IMR-90 (cell line): ENCODE results near the gene CABP7. TPM values are rescaled to one million over a fixed set of nuclear protein-coding genes. Genes with fewer than 3 reads are reported as not detected.

Source experiments
- ATAC-seq: fragments of 200-7000 bp; cut with Tn5 transposase; 2 replicates; pipeline ENCODE4 v1.9.1; 2020; ENCODE audit warnings: low read depth, mild to moderate bottlenecking, moderate library complexity
- BruUV-seq: library from RNA; stranded (reverse); fragments of 400-500 nt; replicated peaks from 2 replicates; lab custom pipeline; 2021; lab: Mats Ljungman, UMichigan
- CTCF ChIA-PET: fragments of 300-600 bp; formaldehyde crosslinking; extraction: SDS; loops from one replicate; lab custom pipeline; 2021; ENCODE audit warnings: antibody characterized with exemption; lab: Yijun Ruan, JAX
- POLR2A ChIA-PET: fragments of 300-600 bp; sonication (Branson Sonifier 250); formaldehyde crosslinking; loops from one replicate; lab custom pipeline; 2022; ENCODE audit warnings: antibody characterized with exemption; ENCODE audit not compliant: unreplicated experiment; lab: Charles Lee
- DNase-seq: peaks from one replicate; pipeline ENCODE4 v3.0.0; 2013
- H2AFZ ChIP-seq: replicated peaks from 2 replicates; pipeline ENCODE3; 2013; ENCODE audit warnings: low read length, mild to moderate bottlenecking; ENCODE audit not compliant: poor library complexity
- H2AK5ac ChIP-seq: 2 replicates; pipeline ENCODE4 v1.6.1; 2013; ENCODE audit warnings: low read depth, low read length, inconsistent platforms
- H2AK9ac ChIP-seq: replicated peaks from 2 replicates; pipeline ENCODE3; 2013; ENCODE audit warnings: mild to moderate bottlenecking, low read depth, low read length, moderate library complexity; ENCODE audit not compliant: poor library complexity
- H2BK120ac ChIP-seq: 2 replicates; pipeline ENCODE4 v1.6.1; 2013; ENCODE audit warnings: low read depth, low read length, inconsistent platforms
- H2BK15ac ChIP-seq: 3 replicates; pipeline ENCODE4 v1.6.1; 2013; ENCODE audit warnings: low read depth, low read length, inconsistent platforms
- H2BK20ac ChIP-seq: 2 replicates; pipeline ENCODE4 v1.6.1; 2013; ENCODE audit warnings: low read depth, mild to moderate bottlenecking, inconsistent platforms, low read length, moderate library complexity
- H2BK5ac ChIP-seq: 2 replicates; pipeline ENCODE4 v1.6.1; 2013; ENCODE audit warnings: mild to moderate bottlenecking, low read depth, low read length, inconsistent platforms; ENCODE audit not compliant: poor library complexity, severe bottlenecking
- H3K14ac ChIP-seq: replicated peaks from 2 replicates; pipeline ENCODE4 v1.6.1; 2013; ENCODE audit warnings: low read depth, low read length, inconsistent platforms
- H3K18ac ChIP-seq: 2 replicates; pipeline ENCODE4 v1.6.1; 2013; ENCODE audit warnings: low read depth, low read length, control low read depth
- H3K23ac ChIP-seq: 2 replicates; pipeline ENCODE4 v1.6.1; 2013; ENCODE audit warnings: low read depth, low read length, inconsistent platforms
- H3K27ac ChIP-seq: 2 replicates; pipeline ENCODE4 v1.5.1; 2013; ENCODE audit warnings: mild to moderate bottlenecking, control low read depth, low read length; ENCODE audit not compliant: insufficient read depth
- H3K27me3 ChIP-seq: 2 replicates; pipeline ENCODE4 v1.6.1; 2013; ENCODE audit warnings: low read length; ENCODE audit not compliant: control insufficient read depth, insufficient read depth
- H3K36me3 ChIP-seq: 2 replicates; pipeline ENCODE4 v1.6.1; 2013; ENCODE audit warnings: low read length, mixed read lengths; ENCODE audit not compliant: control insufficient read depth, insufficient read depth
- H3K4ac ChIP-seq: 2 replicates; pipeline ENCODE4 v1.6.1; 2013; ENCODE audit warnings: low read depth, low read length, inconsistent platforms
- H3K4me1 ChIP-seq: 2 replicates; pipeline ENCODE4 v1.6.1; 2013; ENCODE audit warnings: low read length, mixed read lengths; ENCODE audit not compliant: control insufficient read depth, insufficient read depth
- H3K4me2 ChIP-seq: 2 replicates; pipeline ENCODE4 v1.6.1; 2013; ENCODE audit warnings: low read depth, mild to moderate bottlenecking, control low read depth, low read length, moderate library complexity
- H3K4me3 ChIP-seq: 2 replicates; pipeline ENCODE4 v1.5.1; 2013; ENCODE audit warnings: low read depth, mild to moderate bottlenecking, control low read depth, low read length, moderate library complexity; ENCODE audit not compliant: insufficient read depth
- H3K56ac ChIP-seq: 2 replicates; pipeline ENCODE4 v1.6.1; 2013; ENCODE audit warnings: low read length, inconsistent platforms; ENCODE audit not compliant: insufficient read depth; ENCODE audit errors: extremely low read depth
- H3K79me1 ChIP-seq, 2 experiments: 2 replicates each; pipeline ENCODE4 v1.6.1; 2013; ENCODE audit warnings: low read length in 2 of 2, inconsistent platforms in 1 of 2, low read depth in 1 of 2
- H3K9ac ChIP-seq: 2 replicates; pipeline ENCODE4 v1.6.1; 2013; ENCODE audit warnings: low read depth, low read length, control low read depth
- H3K9me1 ChIP-seq: 2 replicates; pipeline ENCODE4 v1.6.1; 2013; ENCODE audit warnings: low read length, inconsistent platforms; ENCODE audit not compliant: insufficient read depth
- H3K9me3 ChIP-seq: 2 replicates; pipeline ENCODE4 v1.6.1; 2013; ENCODE audit warnings: low read length; ENCODE audit not compliant: control insufficient read depth, insufficient read depth
- H4K20me1 ChIP-seq: 2 replicates; pipeline ENCODE4 v1.6.1; 2013; ENCODE audit warnings: low read length, inconsistent platforms; ENCODE audit not compliant: insufficient read depth
- H4K5ac ChIP-seq: 2 replicates; pipeline ENCODE4 v1.6.1; 2013; ENCODE audit warnings: mild to moderate bottlenecking, low read depth, low read length, control low read depth
- H4K8ac ChIP-seq, 2 experiments: 2 replicates each; pipeline ENCODE4 v1.6.1; 2013; ENCODE audit warnings: low read depth in 2 of 2, low read length in 2 of 2, control low read depth in 1 of 2, inconsistent platforms in 1 of 2
- H4K91ac ChIP-seq: 2 replicates; pipeline ENCODE4 v1.6.1; 2013; ENCODE audit warnings: low read depth, low read length, inconsistent platforms; ENCODE audit not compliant: insufficient read depth
- BHLHE40 ChIP-seq: fragments of 150-350 bp; IDR thresholded peaks from 2 replicates; pipeline ENCODE4 v1.6.1; 2016; ENCODE audit warnings: mild to moderate bottlenecking, low read depth, low read length
- ELK1 ChIP-seq: fragments of 150-350 bp; IDR thresholded peaks from 2 replicates; pipeline ENCODE4 v1.6.1; 2016; ENCODE audit warnings: low read depth, mild to moderate bottlenecking, low read length, moderate library complexity, borderline replicate concordance
- FOS ChIP-seq: fragments of 150-350 bp; IDR thresholded peaks from 2 replicates; pipeline ENCODE4 v1.6.1; 2016; ENCODE audit warnings: low read depth, low read length
- MAFK ChIP-seq: IDR thresholded peaks from 2 replicates; pipeline ENCODE4 v1.6.1; 2012; ENCODE audit warnings: low read depth, low read length, improper control_type of control experiment
- MXI1 ChIP-seq: IDR thresholded peaks from 2 replicates; pipeline ENCODE4 v1.6.1; 2012; ENCODE audit warnings: low read depth, mild to moderate bottlenecking, low read length, moderate library complexity, borderline replicate concordance
- NFE2L2 ChIP-seq: fragments of 150-350 bp; IDR thresholded peaks from 2 replicates; pipeline ENCODE4 v1.6.1; 2016; ENCODE audit warnings: low read depth, mild to moderate bottlenecking, low read length
- POLR2A ChIP-seq: IDR thresholded peaks from 2 replicates; pipeline ENCODE4 v1.6.1; 2012; ENCODE audit warnings: mild to moderate bottlenecking, low read depth, low read length
- RAD21 ChIP-seq: IDR thresholded peaks from 2 replicates; pipeline ENCODE4 v1.6.1; 2012; ENCODE audit warnings: low read length, improper control_type of control experiment
- RCOR1 ChIP-seq: IDR thresholded peaks from 2 replicates; pipeline ENCODE4 v1.6.1; 2012; ENCODE audit warnings: mild to moderate bottlenecking, low read length, improper control_type of control experiment; ENCODE audit not compliant: insufficient replicate concordance
- RFX5 ChIP-seq: IDR thresholded peaks from 2 replicates; pipeline ENCODE4 v1.8.0; 2012; ENCODE audit warnings: low read depth, mild to moderate bottlenecking, low read length, moderate library complexity
- SMC3 ChIP-seq: fragments of 150-350 bp; IDR thresholded peaks from 2 replicates; pipeline ENCODE4 v1.6.1; 2016; ENCODE audit warnings: low read depth, mild to moderate bottlenecking, antibody characterized with exemption, low read length, moderate library complexity
- WGBS, 2 experiments: methylation state at CpG; one replicate each; pipeline versions ENCODE4 v1.1.5 to v1.1.7; 2013; ENCODE audit warnings: missing lambda C conversion rate in 2 of 2; ENCODE audit not compliant: insufficient read length in 1 of 2; ENCODE audit errors: extremely low coverage in 2 of 2; 5-methylcytosine and 5-hydroxymethylcytosine counted together
- dilution Hi-C: fragments of 300-500 bp; cut with HindIII; formaldehyde crosslinking; loops from one replicate; pipeline ENCODE4 v1.14.3; 2018; ENCODE audit warnings: low sequenced_read_pairs; ENCODE audit not compliant: unreplicated experiment
- in situ Hi-C: fragments of 300-500 bp; cut with MboI; formaldehyde crosslinking; loops from 3 replicates; pipeline ENCODE4 v1.14.3; 2019; ENCODE audit warnings: low sequenced_read_pairs, inconsistent platforms, mixed read lengths
- intact Hi-C: fragments of 100-400 bp; cut with micrococcal nuclease; formaldehyde crosslinking; loops from 2 replicates; pipeline ENCODE4 v1.10.0; 2022
- polyA plus RNA-seq, 3 experiments: library from polyadenylated mRNA; depleted of rRNA; stranded (reverse); fragments of >200 nt; gene quantifications; 2 replicates each; pipeline ENCODE4 v1.2.3, GENCODE V29; 2012; ENCODE audit warnings: low replicate concordance in 1 of 3
- total RNA-seq: library from RNA; depleted of rRNA; stranded (reverse); fragments of >200 nt; gene quantifications from 2 replicates; pipeline ENCODE4 v1.2.3, GENCODE V29; 2012
- TF ChIP-seq, protein P1 (sequence below): fragments of 150-350 bp; IDR thresholded peaks from 2 replicates; pipeline ENCODE4 v1.6.1; 2017; ENCODE audit warnings: mild to moderate bottlenecking, antibody characterized with exemption, low read length, low read depth

Gene CABP7
- total and polyA plus RNA-seq, 2 of the 4 experiments (the other 2 are of a cell fraction): under 0.01 to 0.03 TPM

DNA sequence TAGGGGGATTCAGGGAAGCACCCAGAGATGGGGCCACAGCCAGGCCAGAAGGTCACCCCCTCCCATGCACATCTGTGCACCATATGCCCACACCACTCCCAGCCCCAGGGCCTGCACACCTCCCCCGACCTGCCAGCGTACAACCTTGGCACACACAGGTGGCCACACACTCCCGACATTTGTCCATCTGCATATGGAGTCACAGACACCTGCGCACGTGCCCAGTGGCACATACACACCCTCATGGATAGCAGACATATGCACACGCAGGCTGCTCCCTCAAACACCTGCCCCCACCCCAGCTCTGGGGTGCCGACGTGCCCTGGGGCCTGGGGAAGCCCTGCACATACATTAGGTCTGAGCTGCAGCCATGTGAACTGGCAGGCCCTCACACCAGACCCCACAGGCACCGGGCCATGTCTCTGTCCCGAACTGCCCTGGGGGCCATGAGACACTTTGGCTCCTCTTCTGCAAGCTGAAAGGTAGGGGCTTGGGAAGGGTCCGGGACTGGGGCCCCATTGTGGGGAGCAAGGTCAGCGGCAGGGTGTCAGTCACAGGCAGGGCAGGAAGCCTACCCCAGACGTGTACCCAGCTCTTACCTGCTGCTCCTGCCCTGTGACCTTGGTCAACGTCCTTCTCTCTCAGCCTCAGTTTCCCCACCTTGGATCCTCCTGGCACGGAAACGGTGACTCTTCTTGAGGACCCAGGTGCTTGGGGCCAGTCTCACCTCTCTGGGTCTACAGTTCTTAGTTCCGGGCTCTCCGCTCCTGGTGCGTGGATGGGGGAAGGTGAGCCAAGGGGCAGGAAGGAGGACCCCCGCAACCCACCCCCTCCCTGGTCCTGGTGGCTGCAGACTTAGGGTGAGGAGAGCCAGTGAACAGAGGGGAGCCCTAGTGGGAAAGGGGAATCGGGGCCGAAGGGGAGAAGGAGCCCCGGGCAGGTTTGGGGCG is 579 bp upstream of the CABP7 start:
- H3K9ac ChIP-seq: no peak overlapping the region
- H3K4me1 ChIP-seq: no peaks in the 10 kb centered on the region
- in situ Hi-C loops: no loop called here
- DNase-seq (no peak), ATAC-seq (no peak)
- no peaks in the 10 kb centered on the region for H3K9me1 ChIP-seq
- H2BK15ac ChIP-seq: no peak overlapping the region
- BruUV-seq: no TSS peak
- dilution Hi-C loops: no loop called here
- H4K20me1 ChIP-seq: peaks cover 14% of the 10 kb centered on the region
- no peak overlapping the region for H2AK5ac ChIP-seq
- POLR2A ChIA-PET: no interaction called here
- H2AK9ac ChIP-seq: no peak overlapping the region
- H3K4me2 ChIP-seq: no peak overlapping the region
- H2BK20ac ChIP-seq: no peak overlapping the region
- H3K27me3 ChIP-seq: peaks cover 69% of the 10 kb centered on the region
- H3K56ac ChIP-seq: no peak overlapping the region
- H4K5ac ChIP-seq: no peak overlapping the region
- H2BK120ac ChIP-seq: no peak overlapping the region
- WGBS, 2 experiments: 94% methylated on average over 3 of the region's 24 CpGs; no CpG with 5 or more reads in 1 of the 2 experiments
- CTCF ChIA-PET: no interaction called here
- no peak overlapping the region for H3K4ac ChIP-seq
- H3K9me3 ChIP-seq: no peaks in the 10 kb centered on the region
- H3K27ac ChIP-seq: no peak overlapping the region
- H3K14ac ChIP-seq: no peak overlapping the region
- no peaks in the 10 kb centered on the region for H3K79me1 ChIP-seq
- intact Hi-C loops: no loop called here
- no peak overlapping the region for H4K91ac ChIP-seq
- H3K18ac ChIP-seq: no peak overlapping the region
- no peak overlapping the region for H4K8ac ChIP-seq
- H3K4me3 ChIP-seq: no peak overlapping the region
- no peaks in the 10 kb centered on the region for H3K36me3 ChIP-seq
- no peak overlapping the region for H3K23ac ChIP-seq
- H2BK5ac ChIP-seq: no peak overlapping the region
- no peak overlapping the region for H2AFZ ChIP-seq
- TF ChIP-seq BHLHE40 (no peak), MAFK (no peak), RAD21 (no peak), FOS (no peak), SMC3 (no peak), RFX5 (no peak), ELK1 (no peak), NFE2L2 (no peak), MXI1 (no peak), POLR2A (no peak), RCOR1 (no peak)
- TF ChIP-seq, protein P1, sequence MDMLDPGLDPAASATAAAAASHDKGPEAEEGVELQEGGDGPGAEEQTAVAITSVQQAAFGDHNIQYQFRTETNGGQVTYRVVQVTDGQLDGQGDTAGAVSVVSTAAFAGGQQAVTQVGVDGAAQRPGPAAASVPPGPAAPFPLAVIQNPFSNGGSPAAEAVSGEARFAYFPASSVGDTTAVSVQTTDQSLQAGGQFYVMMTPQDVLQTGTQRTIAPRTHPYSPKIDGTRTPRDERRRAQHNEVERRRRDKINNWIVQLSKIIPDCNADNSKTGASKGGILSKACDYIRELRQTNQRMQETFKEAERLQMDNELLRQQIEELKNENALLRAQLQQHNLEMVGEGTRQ: no peak
